ENCODE data around the gene RPL13. TPM values are rescaled to one million over a fixed set of nuclear protein-coding genes. Genes with fewer than 3 reads are reported as not detected.

The RPL13 gene
- total RNA-seq, 2 experiments from 2014 or later: 3,430 to 3,468 TPM

- ChIA-PET POLR2A (no interaction called here), CTCF (no interaction called here)
- Mint-ChIP-seq H3K36me3 (no peaks in the 10 kb centered on the region), H3K27ac (no peak overlapping the region), H3K9me3 (no peaks in the 10 kb centered on the region), H3K4me1 (ENCODE audit: low read depth) (peaks cover 21% of the 10 kb centered on the region), H3K27me3 (no peaks in the 10 kb centered on the region), H3K4me3 (no peak overlapping the region)
- intact Hi-C loops (cut with micrococcal nuclease): no loop called here
- DNase-seq: no peak
These were observed 37.7 kb downstream of the RPL13 start for GRCh38 chr16:89598199-89598598.

- H3K9me3 Mint-ChIP-seq: no peaks in the 10 kb centered on the region
- no peak overlapping the region for H3K27ac Mint-ChIP-seq
- H3K4me3 Mint-ChIP-seq: no peak overlapping the region
- peaks cover 12% of the 10 kb centered on the region for H3K4me1 Mint-ChIP-seq (ENCODE audit: low read depth)
- POLR2A ChIA-PET: no interaction called here
- DNase-seq: peak; percentile 63
- H3K27me3 Mint-ChIP-seq: no peaks in the 10 kb centered on the region
- CTCF ChIA-PET: no interaction called here
- no peaks in the 10 kb centered on the region for H3K36me3 Mint-ChIP-seq
- intact Hi-C loops (cut with micrococcal nuclease): no loop called here
These were observed 39.0 kb downstream of the RPL13 start for GRCh38 chr16:89599451-89599858.

GRCh38 chr16:89599902-89600301, 39.4 kb downstream of the RPL13 start:
- ChIA-PET POLR2A (no interaction called here), CTCF (interaction anchor here (1.0 to 1.1 kb wide), 2 partner anchors 9 to 34 kb away, joined by 3 read pairs; no protein-coding TSS in a partner anchor)
- intact Hi-C loops (cut with micrococcal nuclease): loop anchor here (5.0 kb wide), 1 partner anchor 42 kb away; no protein-coding TSS in a partner anchor
- Mint-ChIP-seq H3K27me3 (no peaks in the 10 kb centered on the region), H3K9me3 (no peaks in the 10 kb centered on the region), H3K36me3 (no peaks in the 10 kb centered on the region), H3K27ac (no peak overlapping the region), H3K4me3 (no peak overlapping the region), H3K4me1 (ENCODE audit: low read depth) (peaks cover 12% of the 10 kb centered on the region)
- no peak for DNase-seq

DNA sequence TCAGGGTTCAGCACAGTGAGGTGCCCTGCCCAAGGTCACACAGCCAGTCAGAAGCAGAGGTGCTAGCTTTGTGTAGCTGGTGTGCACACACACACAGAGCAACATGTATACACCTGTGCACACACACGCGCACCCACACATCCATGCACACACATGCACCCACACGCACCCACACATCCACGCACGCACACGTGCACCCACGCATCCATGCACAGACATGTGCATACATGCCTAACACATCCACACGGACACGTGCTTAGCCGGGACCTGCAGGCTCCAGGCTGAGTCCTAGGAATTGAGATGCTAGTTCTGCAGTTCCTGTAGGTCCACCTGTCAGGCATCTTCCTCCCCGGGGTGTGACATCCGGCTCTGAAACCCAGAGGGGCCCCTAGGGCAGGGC, 39.9 kb downstream of the RPL13 start:
- Mint-ChIP-seq H3K27ac (no peak overlapping the region), H3K36me3 (no peaks in the 10 kb centered on the region), H3K9me3 (no peaks in the 10 kb centered on the region), H3K4me1 (ENCODE audit: low read depth) (peaks cover 12% of the 10 kb centered on the region), H3K27me3 (no peaks in the 10 kb centered on the region), H3K4me3 (no peak overlapping the region)
- DNase-seq: no peak
- intact Hi-C loops (cut with micrococcal nuclease): loop anchor here (5.0 kb wide), 1 partner anchor 42 kb away; no protein-coding TSS in a partner anchor
- ChIA-PET POLR2A (no interaction called here), CTCF (interaction anchor here (1.0 to 1.1 kb wide), 2 partner anchors 10 to 34 kb away, joined by 3 read pairs; no protein-coding TSS in a partner anchor)

- Mint-ChIP-seq H3K4me3 (no peak overlapping the region), H3K27me3 (no peaks in the 10 kb centered on the region), H3K36me3 (no peaks in the 10 kb centered on the region), H3K9me3 (no peaks in the 10 kb centered on the region), H3K4me1 (ENCODE audit: low read depth) (peaks cover 12% of the 10 kb centered on the region), H3K27ac (no peak overlapping the region)
- CTCF ChIA-PET: interaction anchor here (0.9 to 2.3 kb wide), 4 partner anchors 11 to 100 kb away, joined by 3 to 6 read pairs (median 3); partner anchors contain the start of gene SPATA2L
- POLR2A ChIA-PET: no interaction called here
- intact Hi-C loops (cut with micrococcal nuclease): loop anchor here (5.0 kb wide), 1 partner anchor 41 kb away; no protein-coding TSS in a partner anchor
- DNase-seq: no peak
These were observed 40.5 kb downstream of the RPL13 start for GRCh38 chr16:89600956-89601355.

GRCh38 chr16:89601906-89602272, 41.4 kb downstream of the RPL13 start:
- no peaks in the 10 kb centered on the region for H3K9me3 Mint-ChIP-seq
- H3K4me3 Mint-ChIP-seq: no peak overlapping the region
- intact Hi-C loops (cut with micrococcal nuclease): loop anchor here (5.0 kb wide), 1 partner anchor 40 kb away; no protein-coding TSS in a partner anchor
- no peak overlapping the region for H3K27ac Mint-ChIP-seq
- H3K4me1 Mint-ChIP-seq (ENCODE audit: low read depth): peaks cover 12% of the 10 kb centered on the region
- POLR2A ChIA-PET: interaction anchor here (0.6 kb wide), 1 partner anchor 58 kb away, joined by 3 read pairs; no protein-coding TSS in a partner anchor
- H3K27me3 Mint-ChIP-seq: no peaks in the 10 kb centered on the region
- DNase-seq: no peak
- CTCF ChIA-PET: interaction anchor here (0.6 to 2.3 kb wide), 4 partner anchors 13 to 99 kb away, joined by 3 to 6 read pairs (median 4); partner anchors contain the start of gene SPATA2L
- H3K36me3 Mint-ChIP-seq: no peaks in the 10 kb centered on the region

DNA sequence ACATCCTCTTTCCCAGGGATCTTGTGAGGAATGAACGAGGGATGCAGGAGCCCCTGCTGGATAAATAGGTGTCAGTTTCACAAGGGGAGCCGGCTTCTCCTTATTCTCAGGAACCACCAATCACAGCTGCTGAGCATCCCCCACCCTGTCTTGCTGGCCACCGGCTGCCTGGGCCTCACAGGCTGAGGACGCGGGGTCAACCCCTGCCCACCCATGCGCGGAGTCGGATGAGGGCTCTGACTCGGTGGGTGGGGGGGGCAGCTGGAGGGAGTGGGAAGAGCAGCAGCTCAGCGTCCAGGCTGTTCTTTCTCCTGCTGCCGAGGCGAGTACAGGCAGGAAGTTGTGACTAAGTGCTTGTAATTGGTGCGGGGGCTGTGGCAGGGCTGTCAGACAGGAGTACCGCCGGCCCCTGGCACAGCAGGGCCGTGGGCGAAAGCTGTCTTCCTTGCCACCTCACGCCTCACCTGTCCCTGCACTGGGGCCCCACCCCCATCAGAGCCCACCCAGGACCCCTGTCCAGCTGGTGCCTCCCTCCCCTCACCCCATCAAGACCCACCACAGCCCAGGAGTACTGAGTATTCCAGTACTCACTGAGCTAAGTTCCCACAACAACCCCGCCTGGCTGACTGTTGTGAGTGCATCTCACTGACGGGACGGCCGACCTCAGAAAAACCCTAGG, 41.9 kb downstream of the RPL13 start:
- H3K9me3 Mint-ChIP-seq: no peaks in the 10 kb centered on the region
- H3K4me3 Mint-ChIP-seq: no peak overlapping the region
- peaks cover 12% of the 10 kb centered on the region for H3K4me1 Mint-ChIP-seq (ENCODE audit: low read depth)
- ChIA-PET POLR2A (interaction anchor here (0.6 kb wide), 1 partner anchor 59 kb away, joined by 3 read pairs; no protein-coding TSS in a partner anchor), CTCF (interaction anchor here (0.6 to 2.3 kb wide), 4 partner anchors 13 to 99 kb away, joined by 3 to 6 read pairs (median 4); partner anchors contain the start of gene SPATA2L)
- no peak overlapping the region for H3K27ac Mint-ChIP-seq
- no peaks in the 10 kb centered on the region for H3K27me3 Mint-ChIP-seq
- no peaks in the 10 kb centered on the region for H3K36me3 Mint-ChIP-seq
- intact Hi-C loops (cut with micrococcal nuclease): loop anchor here (5.0 kb wide), 1 partner anchor 40 kb away; no protein-coding TSS in a partner anchor
- DNase-seq: peak; percentile 81

DNA sequence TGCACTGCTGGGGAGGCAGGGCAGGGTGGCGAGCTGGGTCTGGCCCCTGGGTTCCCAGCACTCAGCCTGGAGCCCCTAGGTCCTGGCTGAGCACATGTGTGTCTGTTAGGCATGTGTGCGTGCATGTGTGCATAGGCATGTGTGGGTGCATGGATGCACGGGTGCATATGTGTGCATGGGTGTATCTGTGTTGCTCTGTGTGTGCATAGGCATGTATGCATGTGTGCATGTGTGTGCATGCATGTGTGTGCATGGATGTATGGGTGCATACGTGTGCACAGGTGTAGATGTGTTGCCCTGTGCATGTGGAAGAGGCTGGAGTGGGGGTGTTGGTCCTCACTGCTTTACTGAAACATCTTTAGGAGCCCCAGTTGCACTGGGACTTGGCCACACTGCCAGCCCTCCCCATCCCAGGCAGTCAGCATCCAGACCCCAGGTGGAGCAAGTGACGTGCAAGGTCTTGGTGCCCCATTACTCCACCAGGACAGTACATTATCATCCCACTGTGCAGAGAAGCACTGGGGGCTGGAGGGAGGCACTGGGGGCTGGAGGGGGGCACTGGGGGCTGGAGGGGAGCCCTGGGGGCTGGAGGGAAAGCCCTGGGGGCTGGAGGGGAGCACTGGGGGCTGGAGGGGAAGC, 42.6 kb downstream of the RPL13 start:
- peak overlapping the region; percentile 18 for H3K4me3 Mint-ChIP-seq
- H3K9me3 Mint-ChIP-seq: no peaks in the 10 kb centered on the region
- CTCF ChIA-PET: interaction anchor here (1.2 to 2.3 kb wide), 3 partner anchors 12 to 98 kb away, joined by 3 to 6 read pairs (median 4); partner anchors contain the start of gene SPATA2L
- peaks cover 12% of the 10 kb centered on the region for H3K4me1 Mint-ChIP-seq (ENCODE audit: low read depth)
- DNase-seq: no peak
- H3K36me3 Mint-ChIP-seq: no peaks in the 10 kb centered on the region
- no peaks in the 10 kb centered on the region for H3K27me3 Mint-ChIP-seq
- H3K27ac Mint-ChIP-seq: no peak overlapping the region
- intact Hi-C loops (cut with micrococcal nuclease): loop anchor here (5.0 kb wide), 1 partner anchor 39 kb away; no protein-coding TSS in a partner anchor
- POLR2A ChIA-PET: no interaction called here

- Mint-ChIP-seq H3K4me3 (no peak overlapping the region), H3K27ac (no peak overlapping the region), H3K36me3 (no peaks in the 10 kb centered on the region), H3K9me3 (no peaks in the 10 kb centered on the region), H3K4me1 (ENCODE audit: low read depth) (peaks cover 12% of the 10 kb centered on the region), H3K27me3 (no peaks in the 10 kb centered on the region)
- CTCF ChIA-PET: no interaction called here
- POLR2A ChIA-PET: no interaction called here
- no peak for DNase-seq
- intact Hi-C loops (cut with micrococcal nuclease): loop anchor here (5.0 kb wide), 1 partner anchor 38 kb away; no protein-coding TSS in a partner anchor
These were observed 44.3 kb downstream of the RPL13 start for GRCh38 chr16:89604764-89605163.

DNA sequence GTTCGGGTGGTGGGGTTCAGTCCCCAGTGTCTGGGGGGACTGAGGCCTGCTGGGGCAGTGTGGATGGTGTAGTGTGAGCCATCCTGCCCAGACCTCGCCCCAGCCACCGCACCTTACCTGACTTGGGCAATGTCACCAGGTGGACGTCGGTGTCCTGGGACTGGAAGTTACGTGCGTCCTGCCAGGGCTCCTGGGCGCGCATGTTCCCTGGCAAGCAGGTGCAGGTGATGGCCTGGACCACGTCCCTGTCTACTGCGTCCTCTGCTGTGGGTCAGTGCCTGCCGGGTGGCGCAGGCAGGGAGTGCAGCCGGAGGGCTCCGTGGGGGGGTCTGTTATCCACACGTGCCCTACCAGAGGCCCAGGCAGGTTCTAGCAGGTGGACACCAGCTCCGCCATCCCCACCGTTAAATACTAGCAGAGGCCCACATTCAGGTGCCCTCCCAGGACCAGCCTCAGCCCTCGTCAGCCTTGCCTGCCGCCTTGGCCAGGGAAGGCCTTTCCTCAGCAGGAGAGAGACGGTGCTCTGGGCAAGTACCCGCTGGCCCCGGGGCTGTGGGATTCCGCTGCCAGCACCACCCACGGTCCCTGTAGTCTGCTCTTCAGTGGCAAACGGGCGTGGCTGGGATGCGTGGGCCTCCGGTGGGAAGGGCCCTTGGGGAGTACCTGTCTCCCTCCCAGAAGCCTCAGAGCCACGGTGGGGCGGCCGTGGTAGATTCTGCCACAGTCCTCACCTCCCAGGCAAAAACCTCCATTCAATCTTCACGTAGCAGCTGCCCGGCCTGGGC, 44.9 kb downstream of the RPL13 start:
- POLR2A ChIA-PET: no interaction called here
- H3K4me1 Mint-ChIP-seq (ENCODE audit: low read depth): peaks cover 12% of the 10 kb centered on the region
- no peak for DNase-seq
- CTCF ChIA-PET: no interaction called here
- H3K9me3 Mint-ChIP-seq: no peaks in the 10 kb centered on the region
- H3K4me3 Mint-ChIP-seq: no peak overlapping the region
- no peak overlapping the region for H3K27ac Mint-ChIP-seq
- no peaks in the 10 kb centered on the region for H3K27me3 Mint-ChIP-seq
- H3K36me3 Mint-ChIP-seq: no peaks in the 10 kb centered on the region
- intact Hi-C loops (cut with micrococcal nuclease): no loop called here

GRCh38 chr16:89606006-89606405, 45.5 kb downstream of the RPL13 start:
- Mint-ChIP-seq H3K9me3 (no peaks in the 10 kb centered on the region), H3K4me1 (ENCODE audit: low read depth) (peaks cover 12% of the 10 kb centered on the region), H3K27ac (no peak overlapping the region), H3K27me3 (no peaks in the 10 kb centered on the region), H3K4me3 (no peak overlapping the region), H3K36me3 (no peaks in the 10 kb centered on the region)
- ChIA-PET POLR2A (no interaction called here), CTCF (no interaction called here)
- intact Hi-C loops (cut with micrococcal nuclease): no loop called here
- no peak for DNase-seq

- intact Hi-C loops (cut with micrococcal nuclease): no loop called here
- Mint-ChIP-seq H3K36me3 (no peaks in the 10 kb centered on the region), H3K4me1 (ENCODE audit: low read depth) (peaks cover 7% of the 10 kb centered on the region), H3K4me3 (no peak overlapping the region), H3K9me3 (no peaks in the 10 kb centered on the region), H3K27me3 (no peaks in the 10 kb centered on the region), H3K27ac (no peak overlapping the region)
- POLR2A ChIA-PET: no interaction called here
- no peak for DNase-seq
- CTCF ChIA-PET: no interaction called here
These were observed 47.0 kb downstream of the RPL13 start for GRCh38 chr16:89607453-89607852.

Measured in activated CD4-positive, alpha-beta memory T cell treated with anti-CD3 and anti-CD28 coated beads for 36 hours (primary cell).